GM18873 (cell line): Measurements from ENCODE around the gene ORC6.

ENCODE experiments used
- ATAC-seq: cut with Tn5 transposase; IDR thresholded peaks from one replicate; pipeline ENCODE4 v1.9.1; 2021; ENCODE audit warnings: mild to moderate bottlenecking, moderate library complexity, moderate number of reproducible peaks; ENCODE audit not compliant: unreplicated experiment, low FRiP score

ORC6 gene

GRCh38 chr16:46730126-46730525 is 40.7 kb downstream of the ORC6 start:
- ATAC-seq = no peak

- no peak for ATAC-seq
Measured at GRCh38 chr16:46730801-46731690, 41.6 kb downstream of the ORC6 start.

GRCh38 chr16:46731691-46732555 is 42.5 kb downstream of the ORC6 start:
- no peak for ATAC-seq

GRCh38 chr16:46732561-46732960 is 43.1 kb downstream of the ORC6 start:
- no peak for ATAC-seq

GRCh38 chr16:46733319-46733830 is 43.9 kb downstream of the ORC6 start:
- no peak for ATAC-seq

GRCh38 chr16:46736695-46737094 is 47.2 kb downstream of the ORC6 start:
- no peak for ATAC-seq

GRCh38 chr16:46737621-46738214 is 48.3 kb downstream of the ORC6 start:
- ATAC-seq = no peak

GRCh38 chr16:46739934-46740333 is 50.5 kb downstream of the ORC6 start:
- no peak for ATAC-seq

- ATAC-seq = no peak
Measured at GRCh38 chr16:46743232-46743719, 53.8 kb downstream of the ORC6 start.

- no peak for ATAC-seq
Measured at GRCh38 chr16:46745617-46746016, 56.2 kb downstream of the ORC6 start.

GRCh38 chr16:46746821-46747776 is 57.6 kb downstream of the ORC6 start:
- no peak for ATAC-seq
